GM12864 (cell line): ENCODE results near the gene CLDN10.

Experiments used
- DNase-seq: peaks from one replicate; pipeline ENCODE4 v3.0.0-alpha.2; 2011; ENCODE audit warnings: low read depth
- H3K4me3 ChIP-seq: 2 replicates; pipeline ENCODE4 v1.5.1; 2011; ENCODE audit warnings: mild to moderate bottlenecking, low read depth, low read length, control low read depth
- TF ChIP-seq, protein P1 (sequence below): IDR thresholded peaks from 2 replicates; pipeline ENCODE4 v1.5.1; 2011; ENCODE audit warnings: low read depth, mild to moderate bottlenecking, moderate library complexity, low read length, control low read depth, inconsistent platforms; ENCODE audit errors: missing control alignments

CLDN10 gene

DNA sequence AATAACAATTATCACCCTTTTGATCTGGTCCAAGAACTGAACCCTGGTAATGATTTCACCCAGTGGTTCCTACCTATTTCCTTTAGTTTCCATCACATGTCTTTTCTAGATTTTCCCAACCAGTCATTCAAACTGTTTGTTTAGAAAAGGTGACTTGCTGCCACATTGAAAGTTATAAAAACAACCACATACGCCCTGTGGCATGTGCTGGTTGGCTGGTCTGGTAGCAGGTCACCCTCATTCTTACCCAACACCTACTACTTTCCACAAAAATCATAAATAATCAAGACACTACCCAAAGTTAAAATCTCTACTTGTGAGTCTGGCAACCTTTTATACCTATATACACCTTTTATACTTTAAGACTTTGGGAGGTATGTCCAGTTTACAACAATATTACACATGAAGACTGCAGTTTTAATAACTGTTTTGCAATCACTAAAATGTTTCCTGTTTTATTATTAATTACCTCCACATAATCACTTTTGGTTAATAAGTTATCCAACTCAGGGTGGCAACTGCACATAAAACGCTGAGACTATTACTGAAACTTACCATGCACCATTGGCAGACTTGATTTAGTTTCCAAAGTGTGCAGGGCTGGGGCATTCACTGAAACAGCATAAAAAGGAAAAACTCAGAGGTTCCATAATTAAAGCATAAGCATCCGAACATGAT, 53.1 kb downstream of the CLDN10 start:
- TF ChIP-seq, protein P1, sequence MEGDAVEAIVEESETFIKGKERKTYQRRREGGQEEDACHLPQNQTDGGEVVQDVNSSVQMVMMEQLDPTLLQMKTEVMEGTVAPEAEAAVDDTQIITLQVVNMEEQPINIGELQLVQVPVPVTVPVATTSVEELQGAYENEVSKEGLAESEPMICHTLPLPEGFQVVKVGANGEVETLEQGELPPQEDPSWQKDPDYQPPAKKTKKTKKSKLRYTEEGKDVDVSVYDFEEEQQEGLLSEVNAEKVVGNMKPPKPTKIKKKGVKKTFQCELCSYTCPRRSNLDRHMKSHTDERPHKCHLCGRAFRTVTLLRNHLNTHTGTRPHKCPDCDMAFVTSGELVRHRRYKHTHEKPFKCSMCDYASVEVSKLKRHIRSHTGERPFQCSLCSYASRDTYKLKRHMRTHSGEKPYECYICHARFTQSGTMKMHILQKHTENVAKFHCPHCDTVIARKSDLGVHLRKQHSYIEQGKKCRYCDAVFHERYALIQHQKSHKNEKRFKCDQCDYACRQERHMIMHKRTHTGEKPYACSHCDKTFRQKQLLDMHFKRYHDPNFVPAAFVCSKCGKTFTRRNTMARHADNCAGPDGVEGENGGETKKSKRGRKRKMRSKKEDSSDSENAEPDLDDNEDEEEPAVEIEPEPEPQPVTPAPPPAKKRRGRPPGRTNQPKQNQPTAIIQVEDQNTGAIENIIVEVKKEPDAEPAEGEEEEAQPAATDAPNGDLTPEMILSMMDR = no peak
- no peak for DNase-seq
- H3K4me3 ChIP-seq = no peak overlapping the region

DNA sequence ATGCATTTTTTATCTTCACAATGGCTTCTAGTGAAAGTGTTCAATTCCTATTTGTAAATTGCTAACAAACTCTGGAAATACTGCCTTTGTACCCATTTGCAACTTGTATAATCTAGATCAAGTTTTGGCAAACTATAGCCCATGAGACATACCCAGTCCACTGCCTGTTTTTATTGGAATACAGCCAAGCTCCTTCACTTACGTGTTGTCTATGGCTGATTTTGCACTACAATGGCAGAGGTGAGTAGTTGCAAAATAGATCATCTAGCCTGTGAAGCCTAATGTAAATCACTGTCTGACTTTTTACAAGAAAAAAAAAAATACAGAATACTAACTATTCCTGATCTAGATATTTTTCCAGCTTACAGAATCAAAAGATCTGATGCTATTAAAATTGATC, 54.8 kb downstream of the CLDN10 start:
- TF ChIP-seq, protein P1 = no peak
- DNase-seq = no peak
- H3K4me3 ChIP-seq = no peak overlapping the region

DNA sequence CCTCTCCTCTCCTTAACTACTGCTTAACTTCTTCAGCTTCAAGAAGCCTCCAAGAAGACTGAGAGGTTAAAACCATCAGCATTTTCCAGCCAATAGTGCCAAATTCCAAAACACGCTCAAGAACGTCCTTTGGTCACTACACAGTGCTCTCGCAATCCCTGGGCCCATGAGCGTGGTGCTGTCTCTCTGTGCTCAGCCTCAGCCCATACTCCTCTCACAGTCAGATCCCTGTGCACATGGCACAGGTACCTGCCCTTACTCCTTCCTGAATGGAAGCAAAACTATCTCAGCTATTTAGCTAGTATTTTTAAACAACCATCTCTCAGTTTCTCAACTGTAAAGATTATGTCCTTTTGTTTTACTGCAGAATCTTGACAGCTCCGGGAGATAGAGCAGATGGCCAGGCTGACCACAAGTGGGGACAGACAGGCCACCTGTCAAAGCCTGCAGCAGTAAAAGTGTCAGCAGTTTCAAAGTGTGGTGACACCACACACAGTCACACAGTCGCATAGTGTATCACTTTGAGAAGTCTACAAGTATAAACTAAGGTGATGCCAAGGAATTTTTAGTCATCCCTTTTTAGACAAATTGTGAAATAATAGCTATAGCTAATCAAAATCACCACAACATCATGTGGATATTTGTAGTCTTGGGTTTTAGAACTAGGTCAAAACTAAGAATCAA, 56.3 kb downstream of the CLDN10 start:
- no peak for DNase-seq
- TF ChIP-seq, protein P1 = no peak
- H3K4me3 ChIP-seq = no peak overlapping the region

DNA sequence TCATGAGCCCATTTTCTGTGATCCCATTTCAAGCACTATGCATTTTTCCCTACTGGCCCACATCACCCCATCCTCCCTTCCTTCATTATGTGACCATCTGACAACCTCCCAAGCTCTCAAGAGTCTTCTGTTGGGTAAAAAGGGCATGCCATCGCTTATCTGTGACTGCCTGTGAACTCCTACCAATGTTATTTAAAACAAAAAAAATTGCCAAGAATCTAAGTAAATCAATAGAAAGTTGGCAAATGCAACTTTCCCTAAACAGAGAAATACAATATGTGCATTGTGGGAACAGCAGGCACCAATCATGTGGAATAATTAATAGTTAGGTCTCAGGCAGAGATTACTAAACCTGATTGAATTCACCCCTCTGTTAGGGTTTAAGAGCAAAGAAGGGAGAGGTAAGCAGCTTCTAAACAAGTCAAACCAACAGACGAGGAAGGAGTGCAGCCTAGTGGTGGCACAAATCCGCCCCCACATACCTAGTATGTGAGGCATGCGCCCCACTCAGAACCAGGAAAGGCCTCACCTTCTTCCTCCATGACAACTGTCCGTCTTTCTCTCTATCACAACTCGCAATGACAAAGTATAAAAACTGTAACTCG, 62.2 kb downstream of the CLDN10 start:
- TF ChIP-seq, protein P1 = no peak
- DNase-seq = no peak
- no peak overlapping the region for H3K4me3 ChIP-seq

DNA sequence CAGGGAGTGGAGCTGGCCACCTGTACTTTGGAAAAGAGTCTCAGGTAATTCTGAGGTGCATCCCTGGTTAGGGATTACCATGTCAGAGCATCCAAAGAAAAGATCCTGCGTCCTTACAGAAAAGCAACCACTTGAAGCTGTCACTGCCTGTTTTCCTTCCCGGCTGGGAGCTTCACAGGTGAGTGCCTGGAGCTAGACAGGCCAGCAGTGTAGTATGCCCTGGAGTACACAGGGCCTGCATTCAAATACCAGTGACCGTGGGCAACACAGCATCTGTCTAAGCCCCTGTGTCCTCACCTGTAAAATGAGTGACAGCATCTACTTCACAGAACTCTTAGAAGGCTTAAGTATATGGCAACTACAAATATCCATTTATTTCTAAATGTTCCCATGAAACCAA, 63.0 kb downstream of the CLDN10 start:
- TF ChIP-seq, protein P1 = no peak
- no peak overlapping the region for H3K4me3 ChIP-seq
- no peak for DNase-seq

DNA sequence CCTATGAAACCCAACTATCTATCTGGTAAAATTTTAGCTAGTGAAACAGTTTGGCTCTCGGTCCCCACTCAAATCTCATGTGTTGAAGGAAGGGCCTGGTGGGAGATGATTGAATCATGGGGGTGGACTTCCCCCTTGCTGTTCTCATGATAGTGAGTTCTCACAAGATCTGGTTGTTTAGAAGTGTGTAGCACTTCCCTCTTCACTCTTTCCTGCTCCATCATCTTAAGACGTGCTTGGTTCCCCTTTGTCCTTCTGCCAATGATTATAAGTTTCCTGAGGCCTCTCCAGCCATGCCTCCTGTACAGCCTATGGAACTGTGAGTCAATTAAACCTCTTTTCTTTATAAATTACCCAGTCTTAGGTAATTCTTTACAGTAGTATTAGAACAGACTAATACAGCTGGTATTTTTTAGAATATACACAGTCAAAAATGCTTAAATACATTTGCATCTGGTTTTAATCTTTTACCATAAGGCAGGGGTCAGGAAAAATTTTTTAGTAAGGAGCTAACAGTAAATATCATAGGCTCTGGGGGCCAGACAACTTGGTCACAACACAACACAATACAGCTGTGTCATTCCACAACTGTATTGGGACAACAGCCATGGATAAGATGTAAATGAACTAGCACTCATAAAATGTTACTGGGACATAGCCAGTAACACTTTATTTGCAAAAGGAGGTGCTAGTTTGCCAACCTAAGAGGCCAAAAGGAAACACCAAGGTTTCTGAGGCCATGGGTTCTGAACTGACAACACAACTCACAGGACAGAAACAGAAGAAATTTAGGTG, 67.7 kb downstream of the CLDN10 start:
- no peak for DNase-seq
- H3K4me3 ChIP-seq = no peak overlapping the region
- TF ChIP-seq, protein P1 = no peak
